H9 (cell line): ENCODE measurements around the gene SAMHD1. TPM values are rescaled to one million over a fixed set of nuclear protein-coding genes. Genes with fewer than 3 reads are reported as not detected.

ENCODE experiments used
- DNase-seq: peaks from one replicate; pipeline ENCODE4 v3.0.0-alpha.2; 2017
- H2AFZ ChIP-seq: one replicate; pipeline ENCODE4 v1.6.1; 2013; ENCODE audit warnings: mild to moderate bottlenecking, low read length, control low read depth, moderate library complexity
- H2AK5ac ChIP-seq: 2 replicates; pipeline ENCODE4 v1.6.1; 2013; ENCODE audit warnings: low read length, control low read depth, mixed read lengths; ENCODE audit not compliant: insufficient read length
- H2BK120ac ChIP-seq: one replicate; pipeline ENCODE4 v1.6.1; 2013; ENCODE audit warnings: low read depth, mild to moderate bottlenecking, low read length, control low read depth, inconsistent platforms; ENCODE audit not compliant: poor library complexity, severe bottlenecking
- H2BK12ac ChIP-seq: 2 replicates; pipeline ENCODE4 v1.6.1; 2013; ENCODE audit warnings: low read length, control low read depth, mixed read lengths, low read depth; ENCODE audit not compliant: insufficient read length
- H2BK15ac ChIP-seq: 2 replicates; pipeline ENCODE4 v1.6.1; 2013; ENCODE audit warnings: low read depth, low read length, control low read depth
- H2BK20ac ChIP-seq: one replicate; pipeline ENCODE4 v1.6.1; 2013; ENCODE audit warnings: low read depth, mild to moderate bottlenecking, low read length, control low read depth, inconsistent platforms; ENCODE audit not compliant: poor library complexity, severe bottlenecking
- H2BK5ac ChIP-seq: 2 replicates; pipeline ENCODE4 v1.6.1; 2013; ENCODE audit warnings: low read length, control low read depth, mixed read lengths; ENCODE audit not compliant: insufficient read length
- H3K14ac ChIP-seq: 2 replicates; pipeline ENCODE4 v1.6.1; 2013; ENCODE audit warnings: low read length, control low read depth; ENCODE audit not compliant: insufficient read depth
- H3K18ac ChIP-seq: 2 replicates; pipeline ENCODE4 v1.6.1; 2013; ENCODE audit warnings: low read depth, mild to moderate bottlenecking, mixed read lengths, low read length, control low read depth; ENCODE audit not compliant: insufficient read length
- H3K23ac ChIP-seq: 2 replicates; pipeline ENCODE4 v1.6.1; 2013; ENCODE audit warnings: low read length, control low read depth, mixed read lengths, low read depth; ENCODE audit not compliant: insufficient read length
- H3K23me2 ChIP-seq: 2 replicates; pipeline ENCODE4 v1.6.1; 2013; ENCODE audit warnings: low read depth, mild to moderate bottlenecking, mixed read lengths, low read length, control low read depth; ENCODE audit not compliant: insufficient read length, poor library complexity, severe bottlenecking
- H3K27ac ChIP-seq: 2 replicates; pipeline ENCODE4 v1.5.1; 2013; ENCODE audit warnings: low read length, control low read depth, mixed read lengths, low read depth; ENCODE audit not compliant: insufficient read length
- H3K27me3 ChIP-seq: 2 replicates; pipeline ENCODE4 v1.6.1; 2013; ENCODE audit warnings: low read length, control low read depth, inconsistent platforms; ENCODE audit not compliant: insufficient read depth
- H3K4ac ChIP-seq: 2 replicates; pipeline ENCODE4 v1.6.1; 2013; ENCODE audit warnings: low read depth, mild to moderate bottlenecking, control low read depth, inconsistent platforms, low read length, moderate library complexity
- H3K4me1 ChIP-seq: 2 replicates; pipeline ENCODE4 v1.6.1; 2013; ENCODE audit warnings: low read length, control low read depth, inconsistent platforms; ENCODE audit not compliant: insufficient read depth
- H3K4me2 ChIP-seq: 2 replicates; pipeline ENCODE4 v1.6.1; 2013; ENCODE audit warnings: low read length, control low read depth, mixed read lengths; ENCODE audit not compliant: insufficient read length, insufficient read depth
- H3K56ac ChIP-seq: 2 replicates; pipeline ENCODE4 v1.6.1; 2013; ENCODE audit warnings: low read depth, mild to moderate bottlenecking, mixed read lengths, low read length, control low read depth; ENCODE audit not compliant: insufficient read length
- H3K79me1 ChIP-seq: 2 replicates; pipeline ENCODE4 v1.6.1; 2013; ENCODE audit warnings: low read depth, mild to moderate bottlenecking, moderate library complexity, low read length, control low read depth, inconsistent platforms; ENCODE audit not compliant: insufficient read depth, poor library complexity, severe bottlenecking
- H3K79me2 ChIP-seq: 2 replicates; pipeline ENCODE4 v1.6.1; 2013; ENCODE audit warnings: low read length, control low read depth, inconsistent platforms; ENCODE audit not compliant: insufficient read depth
- H3K9ac ChIP-seq: 2 replicates; pipeline ENCODE4 v1.6.1; 2013; ENCODE audit warnings: low read length, control low read depth, mixed read lengths; ENCODE audit not compliant: insufficient read length; ENCODE audit errors: extremely low read depth
- H3K9me3 ChIP-seq: one replicate; pipeline ENCODE4 v1.6.1; 2013; ENCODE audit warnings: low read depth, low read length, inconsistent platforms; ENCODE audit not compliant: control insufficient read depth
- H3T11ph ChIP-seq: one replicate; pipeline ENCODE4 v1.6.1; 2013; ENCODE audit warnings: mild to moderate bottlenecking, low read length, control low read depth, inconsistent platforms
- H4K20me1 ChIP-seq: one replicate; pipeline ENCODE4 v1.6.1; 2013; ENCODE audit not compliant: control insufficient read depth, insufficient read length, insufficient read depth
- H4K5ac ChIP-seq: 2 replicates; pipeline ENCODE4 v1.6.1; 2013; ENCODE audit warnings: low read depth, mild to moderate bottlenecking, mixed read lengths, low read length, control low read depth; ENCODE audit not compliant: insufficient read length
- H4K8ac ChIP-seq: replicated peaks from 2 replicates; pipeline ENCODE4 v1.6.1; 2013; ENCODE audit warnings: low read length, control low read depth, mixed read lengths, low read depth; ENCODE audit not compliant: insufficient read length
- H4K91ac ChIP-seq: 2 replicates; pipeline ENCODE4 v1.6.1; 2013; ENCODE audit warnings: low read depth, mild to moderate bottlenecking, moderate library complexity, mixed read lengths, low read length, control low read depth; ENCODE audit not compliant: insufficient read length
- H3K27ac Mint-ChIP-seq, 3 experiments: 2 replicates in 2 of 3; 3 replicates in 1 of 3; pipeline ENCODE4 v1.8.0; 2020 to 2021; ENCODE audit warnings: mixed read lengths in 3 of 3, mild to moderate bottlenecking in 1 of 3, moderate library complexity in 1 of 3
- H3K27me3 Mint-ChIP-seq: 2 replicates; pipeline ENCODE4 v1.8.0; 2021; ENCODE audit warnings: low read depth, mild to moderate bottlenecking, moderate library complexity, mixed read lengths
- H3K36me3 Mint-ChIP-seq, 3 experiments: 2 replicates in 2 of 3; 3 replicates in 1 of 3; pipeline ENCODE4 v1.8.0; 2020 to 2021; ENCODE audit warnings: low read depth in 3 of 3, mixed read lengths in 3 of 3; ENCODE audit not compliant: insufficient read depth in 1 of 3
- H3K4me1 Mint-ChIP-seq, 2 experiments: 2 replicates each; pipeline ENCODE4 v1.8.0; 2020; ENCODE audit warnings: mixed read lengths in 2 of 2
- H3K4me3 Mint-ChIP-seq, 2 experiments: 2 replicates in 1 of 2; 3 replicates in 1 of 2; pipeline ENCODE4 v1.8.0; 2020 to 2021; ENCODE audit warnings: mild to moderate bottlenecking in 2 of 2, mixed read lengths in 2 of 2, moderate library complexity in 1 of 2
- H3K9me3 Mint-ChIP-seq, 2 experiments: 2 replicates in 1 of 2; 3 replicates in 1 of 2; pipeline ENCODE4 v1.8.0; 2020; ENCODE audit warnings: mild to moderate bottlenecking in 2 of 2, mixed read lengths in 2 of 2, moderate library complexity in 1 of 2
- WGBS: extraction: QIAGEN DNeasy Blood & Tissue Kit; methylation state at CpG from one replicate; pipeline ENCODE4 v1.1.7; 2013; ENCODE audit warnings: missing lambda C conversion rate, low lambda C conversion rate, mixed read lengths; ENCODE audit not compliant: insufficient read length; ENCODE audit errors: extremely low coverage; 5-methylcytosine and 5-hydroxymethylcytosine counted together
- total RNA-seq: library from RNA; stranded (reverse); gene quantifications from 2 replicates; pipeline ENCODE4 v1.2.1, GENCODE V29; 2021
- TF ChIP-seq, protein P1 (sequence below): fragments of 200-600 bp; sonication (generic); conservative IDR thresholded peaks from 3 replicates; pipeline ENCODE4 v1.8.0; 2021; ENCODE audit warnings: antibody characterized with exemption, mild to moderate bottlenecking

The SAMHD1 gene
- total RNA-seq, 1 experiment from 2014 or later, result 53.1 TPM

DNA sequence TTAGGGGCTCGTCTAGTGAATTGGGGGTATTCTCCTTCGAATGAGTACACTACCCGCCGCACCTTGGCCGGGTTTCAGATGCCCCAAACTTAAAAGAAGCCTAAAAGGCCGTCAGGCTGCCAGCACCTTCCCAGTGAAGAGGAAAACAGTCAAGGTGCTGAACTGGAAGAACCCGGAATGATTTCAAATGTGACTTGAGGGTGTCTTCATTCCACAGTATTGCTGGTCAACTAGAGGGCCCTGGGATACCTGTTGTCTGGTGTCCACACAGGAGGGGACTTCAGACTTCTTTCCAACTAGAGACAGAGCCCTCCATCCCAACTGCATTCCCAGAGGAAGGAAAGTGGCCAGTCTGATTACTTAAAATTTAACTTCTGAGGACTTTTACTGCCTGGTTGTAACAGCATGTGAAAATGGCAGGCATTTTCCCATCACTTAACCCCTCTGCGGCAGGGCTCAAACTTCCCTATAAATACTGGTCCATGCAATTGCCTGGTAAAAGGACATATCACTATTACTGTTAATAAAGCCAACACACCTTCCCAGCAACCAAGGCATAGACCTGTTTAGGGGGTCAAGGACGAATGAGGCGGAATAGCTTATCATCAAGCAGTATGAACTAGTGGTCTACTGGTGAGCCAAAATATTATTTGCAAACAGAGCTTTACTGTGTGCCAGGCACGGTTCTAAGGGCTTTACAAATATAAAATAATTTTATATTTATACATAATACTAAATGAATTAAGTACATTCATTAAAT lies 651 bp upstream of the SAMHD1 start:
- Histone ChIP-seq H3K18ac (no peak overlapping the region), H2BK5ac (no peak overlapping the region), H3K23ac (no peak overlapping the region), H4K5ac (no peak overlapping the region), H4K91ac (no peak overlapping the region), H3K9ac (no peak overlapping the region), H3K4me2 (peak overlapping the region; percentile 84), H3K79me2 (no peaks in the 10 kb centered on the region), H2AFZ (no peak overlapping the region), H3K56ac (no peak overlapping the region), H3K23me2 (peaks cover 9% of the 10 kb centered on the region), H3K9me3 (no peaks in the 10 kb centered on the region), H4K8ac (no peak overlapping the region), H4K20me1 (no peaks in the 10 kb centered on the region), H3K4me1 (peaks cover 8% of the 10 kb centered on the region; the same call in 1 of the 2 replicates), H3K4ac (no peak overlapping the region), H2BK15ac (no peak overlapping the region), H3K27ac (no peak overlapping the region), H2AK5ac (no peak overlapping the region), H3K14ac (no peak overlapping the region), H2BK20ac (no peak overlapping the region), H3K79me1 (no peaks in the 10 kb centered on the region), H3T11ph (no peak overlapping the region), H2BK12ac (no peak overlapping the region), H3K27me3 (no peaks in the 10 kb centered on the region), H2BK120ac (no peak overlapping the region)
- TF ChIP-seq, protein P1, sequence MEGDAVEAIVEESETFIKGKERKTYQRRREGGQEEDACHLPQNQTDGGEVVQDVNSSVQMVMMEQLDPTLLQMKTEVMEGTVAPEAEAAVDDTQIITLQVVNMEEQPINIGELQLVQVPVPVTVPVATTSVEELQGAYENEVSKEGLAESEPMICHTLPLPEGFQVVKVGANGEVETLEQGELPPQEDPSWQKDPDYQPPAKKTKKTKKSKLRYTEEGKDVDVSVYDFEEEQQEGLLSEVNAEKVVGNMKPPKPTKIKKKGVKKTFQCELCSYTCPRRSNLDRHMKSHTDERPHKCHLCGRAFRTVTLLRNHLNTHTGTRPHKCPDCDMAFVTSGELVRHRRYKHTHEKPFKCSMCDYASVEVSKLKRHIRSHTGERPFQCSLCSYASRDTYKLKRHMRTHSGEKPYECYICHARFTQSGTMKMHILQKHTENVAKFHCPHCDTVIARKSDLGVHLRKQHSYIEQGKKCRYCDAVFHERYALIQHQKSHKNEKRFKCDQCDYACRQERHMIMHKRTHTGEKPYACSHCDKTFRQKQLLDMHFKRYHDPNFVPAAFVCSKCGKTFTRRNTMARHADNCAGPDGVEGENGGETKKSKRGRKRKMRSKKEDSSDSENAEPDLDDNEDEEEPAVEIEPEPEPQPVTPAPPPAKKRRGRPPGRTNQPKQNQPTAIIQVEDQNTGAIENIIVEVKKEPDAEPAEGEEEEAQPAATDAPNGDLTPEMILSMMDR, result no peak
- no CpG with 5 or more reads among the region's 11 CpGs for WGBS
- Mint-ChIP-seq H3K36me3 (peaks cover 0 to 4% (median 3%) of the 10 kb centered on the region in 3 experiments; a peak in 3 of 7 replicates), H3K9me3 (peaks cover under 1% of the 10 kb centered on the region in 2 experiments; a peak in 1 of 5 replicates), H3K4me3 (peak overlapping the region; percentile 93 to 95), H3K4me1 (peaks cover 26 to 29% of the 10 kb centered on the region in 2 experiments), H3K27ac (peak overlapping the region; percentile 7 to 82 (median 34); a peak in 2 of 7 replicates), H3K27me3 (peaks cover 6% of the 10 kb centered on the region)
- no peak for DNase-seq
